Keratinocyte (primary cell): Measurements from ENCODE around the gene TTLL8. TPM values are rescaled to one million over a fixed set of nuclear protein-coding genes. Genes with fewer than 3 reads are reported as not detected.

Experiments used
- DNase-seq: peaks from one replicate; pipeline ENCODE4 v3.0.0-alpha.2; 2011; ENCODE audit warnings: low read depth, missing footprints, low spot score
- FAIRE-seq: peaks from 2 replicates; lab custom pipeline; 2011; peaks lifted over from hg19 to GRCh38; lab: Jason Lieb, UNC
- H2AFZ ChIP-seq: 2 replicates; pipeline ENCODE4 v1.6.0; 2012; ENCODE audit warnings: low read length, control low read depth, inconsistent platforms; ENCODE audit not compliant: control insufficient read depth
- H3K27ac ChIP-seq: 2 replicates; pipeline ENCODE4 v1.5.1; 2011; ENCODE audit warnings: low read length; ENCODE audit not compliant: control insufficient read depth, insufficient read depth
- H3K27me3 ChIP-seq: 3 replicates; pipeline ENCODE4 v1.6.0; 2011; ENCODE audit warnings: low read length; ENCODE audit not compliant: control insufficient read depth, insufficient read depth; ENCODE audit errors: extremely low read depth
- H3K36me3 ChIP-seq, 2 experiments: 2 replicates in 1 of 2; 3 replicates in 1 of 2; pipeline ENCODE4 v1.5.1; 2011; ENCODE audit warnings: low read length in 2 of 2, mild to moderate bottlenecking in 1 of 2; ENCODE audit not compliant: control insufficient read depth in 2 of 2, insufficient read depth in 2 of 2; ENCODE audit errors: extremely low read depth in 1 of 2
- H3K4me1 ChIP-seq: 3 replicates; pipeline ENCODE4 v1.5.1; 2011; ENCODE audit warnings: low read length; ENCODE audit not compliant: control insufficient read depth, insufficient read depth; ENCODE audit errors: extremely low read depth
- H3K4me2 ChIP-seq: 3 replicates; pipeline ENCODE4 v1.6.0; 2011; ENCODE audit warnings: low read depth, low read length; ENCODE audit not compliant: control insufficient read depth, insufficient read depth; ENCODE audit errors: extremely low read depth
- H3K4me3 ChIP-seq, 3 experiments: fragments of 200-600 bp in 1 of 3; sonication (generic) in 1 of 3; 2 replicates in 2 of 3; 3 replicates in 1 of 3; pipeline ENCODE4 v1.5.1; 2011 to 2016; ENCODE audit warnings: low read length in 3 of 3, mild to moderate bottlenecking in 3 of 3, control low read depth in 2 of 3, inconsistent platforms in 1 of 3, low read depth in 1 of 3, mixed read lengths in 1 of 3, mixed run types in 1 of 3, moderate library complexity in 1 of 3; ENCODE audit not compliant: control insufficient read depth in 2 of 3, insufficient read depth in 2 of 3; ENCODE audit errors: extremely low read depth in 1 of 3
- H3K79me2 ChIP-seq: 2 replicates; pipeline ENCODE4 v1.6.0; 2012; ENCODE audit warnings: low read length; ENCODE audit not compliant: control insufficient read depth, insufficient read depth
- H3K9ac ChIP-seq: 3 replicates; pipeline ENCODE4 v1.6.0; 2011; ENCODE audit warnings: low read length; ENCODE audit not compliant: control insufficient read depth, insufficient read depth; ENCODE audit errors: extremely low read depth
- H3K9me1 ChIP-seq: 3 replicates; pipeline ENCODE4 v1.6.0; 2011; ENCODE audit warnings: low read length; ENCODE audit not compliant: control insufficient read depth, insufficient read depth; ENCODE audit errors: extremely low read depth
- H3K9me3 ChIP-seq: 2 replicates; pipeline ENCODE4 v1.5.1; 2012; ENCODE audit warnings: low read depth, low read length; ENCODE audit not compliant: control insufficient read depth
- H4K20me1 ChIP-seq: 3 replicates; pipeline ENCODE4 v1.6.0; 2011; ENCODE audit warnings: low read length; ENCODE audit not compliant: control insufficient read depth, insufficient read depth; ENCODE audit errors: extremely low read depth
- CTCF ChIP-seq, 3 experiments: IDR thresholded peaks in 1 of 3; conservative IDR thresholded peaks in 1 of 3; optimal IDR thresholded peaks in 1 of 3; 2 replicates in 2 of 3; 3 replicates in 1 of 3; pipeline versions ENCODE3 to v1.5.1; 2011; ENCODE audit warnings: low read length in 3 of 3, mild to moderate bottlenecking in 3 of 3, moderate library complexity in 2 of 3, control low read depth in 1 of 3, inconsistent platforms in 1 of 3; ENCODE audit not compliant: insufficient read depth in 2 of 3; ENCODE audit errors: extremely low read depth in 1 of 3
- EZH2 ChIP-seq: IDR thresholded peaks from one replicate; pipeline ENCODE4 v1.6.1; 2012; ENCODE audit warnings: inconsistent platforms, mild to moderate bottlenecking, low read length, moderate library complexity
- dilution Hi-C: fragments of 300-500 bp; cut with MboI; formaldehyde crosslinking; loops from one replicate; pipeline ENCODE4 v1.7.0; 2020; ENCODE audit warnings: low sequenced_read_pairs; ENCODE audit not compliant: extremely low pct_ligation_motif_present
- polyA plus RNA-seq, 5 experiments: library from polyadenylated mRNA; depleted of rRNA in 3 of 5; stranded (reverse) in 3 of 5; stranded (forward) in 1 of 5; unstranded in 1 of 5; fragments of >200 nt; gene quantifications; 1 replicate in 1 of 5; 2 replicates in 3 of 5; 3 replicates in 1 of 5; pipeline versions ENCODE4 v1.2.1 to v1.2.3, GENCODE V29; 2011 to 2012; ENCODE audit warnings: missing spikeins in 2 of 5, low read depth in 1 of 5, low replicate concordance in 1 of 5

The TTLL8 gene
- polyA plus RNA-seq, 1 donor (not counting 4 experiments of a cell fraction or from before 2014, with no cell fraction given), result not detected

GRCh38 chr22:50062509-50063135 lies 4.5 kb upstream of the TTLL8 start:
- Histone ChIP-seq H3K27me3 (peaks cover 24% of the 10 kb centered on the region), H2AFZ (no peak overlapping the region), H3K9me3 (no peaks in the 10 kb centered on the region), H3K9me1 (no peaks in the 10 kb centered on the region), H3K9ac (no peak overlapping the region), H3K4me1 (no peaks in the 10 kb centered on the region), H3K36me3 (no peaks in the 10 kb centered on the region), H3K4me2 (no peak overlapping the region), H4K20me1 (no peaks in the 10 kb centered on the region), H3K79me2 (no peaks in the 10 kb centered on the region), H3K27ac (no peak overlapping the region), H3K4me3 (no peak overlapping the region)
- no peak for FAIRE-seq
- no peak for DNase-seq
- dilution Hi-C loops, result no loop called here
- no peak for TF ChIP-seq CTCF (optimal IDR thresholded peaks at IDR 0.05 in 1 of 3, IDR thresholded peaks at IDR 0.05 in 1 of 3, conservative IDR thresholded peaks at IDR 0.05 in 1 of 3; ENCODE audit: extremely low read depth in 1 of 3, insufficient read depth in 2 of 3, low read length in 3 of 3)
- TF ChIP-seq EZH2, result no peak

- no peak overlapping the region for H3K9ac ChIP-seq
- no peak for DNase-seq
- H3K79me2 ChIP-seq, result no peaks in the 10 kb centered on the region
- TF ChIP-seq EZH2 (no peak), CTCF (optimal IDR thresholded peaks at IDR 0.05 in 1 of 3, IDR thresholded peaks at IDR 0.05 in 1 of 3, conservative IDR thresholded peaks at IDR 0.05 in 1 of 3; ENCODE audit: extremely low read depth in 1 of 3, insufficient read depth in 2 of 3, low read length in 3 of 3) (no peak)
- no peak overlapping the region for H3K27ac ChIP-seq
- no peaks in the 10 kb centered on the region for H3K9me1 ChIP-seq
- no peak overlapping the region for H3K4me3 ChIP-seq
- H3K36me3 ChIP-seq, result no peaks in the 10 kb centered on the region
- FAIRE-seq, result no peak
- H3K9me3 ChIP-seq, result no peaks in the 10 kb centered on the region
- dilution Hi-C loops, result no loop called here
- H3K27me3 ChIP-seq, result peaks cover 26% of the 10 kb centered on the region
- no peak overlapping the region for H3K4me2 ChIP-seq
- no peak overlapping the region for H2AFZ ChIP-seq
- no peaks in the 10 kb centered on the region for H3K4me1 ChIP-seq
- H4K20me1 ChIP-seq, result no peaks in the 10 kb centered on the region
Observed at GRCh38 chr22:50061824-50062355, 3.8 kb upstream of the TTLL8 start.
